Lung (tissue), 12 donors: Measurements from ENCODE around the gene RESF1. TPM values are rescaled to one million over a fixed set of nuclear protein-coding genes. Genes with fewer than 3 reads are reported as not detected.

Experiments
- ATAC-seq: fragments of 200-7000 bp; cut with Tn5 transposase; one replicate; pipeline ENCODE4 v1.9.1; 2020; ENCODE audit warnings: moderate number of reproducible peaks; ENCODE audit not compliant: insufficient read depth, low FRiP score
- DNase-seq, 3 donors: peaks; one replicate each; pipeline ENCODE4 v3.0.0-alpha.2; 2013 to 2017
- H3K27ac ChIP-seq, 2 donors: one replicate each; pipeline ENCODE4 v1.5.1; 2013; ENCODE audit warnings: mild to moderate bottlenecking in 2 of 2, moderate library complexity in 2 of 2, control low read depth in 1 of 2, inconsistent platforms in 1 of 2, low read depth in 1 of 2, low read length in 1 of 2
- H3K27me3 ChIP-seq, 3 donors: one replicate each; pipeline ENCODE4 v1.5.1; 2013; ENCODE audit warnings: low read length in 2 of 3; ENCODE audit not compliant: control insufficient read depth in 3 of 3, insufficient read depth in 3 of 3
- H3K36me3 ChIP-seq, 4 donors: one replicate each; pipeline ENCODE4 v1.5.1; 2013; ENCODE audit warnings: low read length in 4 of 4, mild to moderate bottlenecking in 1 of 4, moderate library complexity in 1 of 4; ENCODE audit not compliant: control insufficient read depth in 4 of 4, insufficient read depth in 4 of 4
- H3K4me1 ChIP-seq, 5 donors: one replicate each; pipeline ENCODE4 v1.5.1; 2013; ENCODE audit warnings: low read length in 5 of 5, mild to moderate bottlenecking in 2 of 5, moderate library complexity in 1 of 5; ENCODE audit not compliant: control insufficient read depth in 5 of 5, insufficient read depth in 5 of 5
- H3K4me3 ChIP-seq: one replicate; pipeline ENCODE4 v1.5.1; 2013; ENCODE audit warnings: mild to moderate bottlenecking, control low read depth, moderate library complexity
- H3K9ac ChIP-seq, 2 donors: one replicate each; pipeline ENCODE4 v1.5.1; 2013; ENCODE audit warnings: low read length in 2 of 2, control low read depth in 1 of 2; ENCODE audit not compliant: insufficient read depth in 1 of 2
- H3K9me3 ChIP-seq, 4 donors: one replicate each; pipeline ENCODE4 v1.5.1; 2013; ENCODE audit warnings: low read length in 3 of 4, mild to moderate bottlenecking in 1 of 4, moderate library complexity in 1 of 4; ENCODE audit not compliant: control insufficient read depth in 4 of 4, insufficient read depth in 3 of 4
- CTCF ChIP-seq: IDR thresholded peaks from 2 replicates; pipeline ENCODE4 v1.5.1; 2012; ENCODE audit warnings: mild to moderate bottlenecking; ENCODE audit errors: control extremely low read depth, extremely low read depth
- WGBS, 2 donors: extraction: QIAGEN DNeasy Blood & Tissue Kit; methylation state at CpG; one replicate each; pipeline ENCODE4 v1.1.7; 2013; 5-methylcytosine and 5-hydroxymethylcytosine counted together
- polyA plus RNA-seq, 2 donors: library from polyadenylated mRNA; stranded (reverse); fragments of 200-250 nt; gene quantifications; one replicate each; pipeline ENCODE4 v1.2.1, GENCODE V29; 2013
- total RNA-seq, 2 donors: library from RNA; depleted of rRNA in 1 of 2; stranded (reverse); fragments of >200 nt in 1 of 2; gene quantifications; one replicate each; pipeline ENCODE4 v1.2.1, GENCODE V29; 2014 to 2021
- donor health status: control.
- donor health status: control.
- donor health status: Bipolar disorder and iron deficiency.
- donor health status: healthy.
- donor health status: DM: yes; HTN: yes; CAD: no.

RESF1 gene
- total and polyA plus RNA-seq, 4 donors = 54.0 to 65.4 (median 57.9) TPM

GRCh38 chr12:31966558-31967205 lies 7.5 kb downstream of the RESF1 start:
- 58 to 78% methylated on average over 5 of the region's 5 CpGs for WGBS, 2 donors
- H3K9me3 ChIP-seq = peaks cover 0 to 4% (median 1%) of the 10 kb centered on the region in 4 donors
- no peak for TF ChIP-seq CTCF
- peaks cover 12 to 27% (median 20%) of the 10 kb centered on the region in 4 donors for H3K36me3 ChIP-seq
- H3K4me1 ChIP-seq = peaks cover 0 to 26% (median 1%) of the 10 kb centered on the region in 5 donors
- peak overlapping the region in 1 of 2 donors; percentile 51 for H3K27ac ChIP-seq
- ATAC-seq = no peak
- no peaks in the 10 kb centered on the region for H3K27me3 ChIP-seq
- no peak overlapping the region for H3K9ac ChIP-seq
- no peak for DNase-seq
- H3K4me3 ChIP-seq = no peak overlapping the region

- no peaks in the 10 kb centered on the region for H3K27me3 ChIP-seq
- no peak for ATAC-seq
- H3K36me3 ChIP-seq = peaks cover 18 to 30% (median 23%) of the 10 kb centered on the region in 4 donors
- H3K4me1 ChIP-seq = peaks cover 0 to 21% (median 0%) of the 10 kb centered on the region in 5 donors
- H3K9ac ChIP-seq = no peak overlapping the region
- TF ChIP-seq CTCF = no peak
- peaks cover 0 to 6% (median 5%) of the 10 kb centered on the region in 4 donors for H3K9me3 ChIP-seq
- H3K27ac ChIP-seq = no peak overlapping the region
- H3K4me3 ChIP-seq = no peak overlapping the region
- 83 to 91% methylated on average over 7 of the region's 7 CpGs for WGBS, 2 donors
- DNase-seq = no peak
These were observed 8.3 kb downstream of the RESF1 start for GRCh38 chr12:31967539-31967938.

GRCh38 chr12:31970199-31970598 lies 11.0 kb downstream of the RESF1 start:
- Histone ChIP-seq H3K27ac (no peak overlapping the region), H3K9ac (no peak overlapping the region), H3K36me3 (peaks cover 23 to 49% (median 32%) of the 10 kb centered on the region in 4 donors), H3K9me3 (peaks cover 0 to 11% (median 7%) of the 10 kb centered on the region in 4 donors), H3K4me1 (peaks cover 0 to 17% (median 0%) of the 10 kb centered on the region in 5 donors), H3K4me3 (no peak overlapping the region), H3K27me3 (no peaks in the 10 kb centered on the region)
- no peak for ATAC-seq
- no peak for TF ChIP-seq CTCF
- no peak for DNase-seq

- no peak for TF ChIP-seq CTCF
- Histone ChIP-seq H3K9me3 (peaks cover 0 to 20% (median 10%) of the 10 kb centered on the region in 4 donors), H3K4me3 (no peak overlapping the region), H3K27ac (no peak overlapping the region), H3K27me3 (no peaks in the 10 kb centered on the region), H3K9ac (no peak overlapping the region), H3K36me3 (peaks cover 26 to 76% (median 36%) of the 10 kb centered on the region in 4 donors), H3K4me1 (peaks cover 0 to 3% (median 0%) of the 10 kb centered on the region in 5 donors)
- 97 to 99% methylated on average over 5 of the region's 5 CpGs for WGBS, 2 donors
- ATAC-seq (no peak), DNase-seq (no peak)
These were observed 14.6 kb downstream of the RESF1 start for GRCh38 chr12:31973818-31974217.
